Measurements from ENCODE around the gene ISG20L2.
"Not testable (repeated sequence)": the region's sequence is repeated elsewhere in the genome, so short reads cannot be mapped to it uniquely, and the experiment has no call there.

The ISG20L2 gene, protein sequence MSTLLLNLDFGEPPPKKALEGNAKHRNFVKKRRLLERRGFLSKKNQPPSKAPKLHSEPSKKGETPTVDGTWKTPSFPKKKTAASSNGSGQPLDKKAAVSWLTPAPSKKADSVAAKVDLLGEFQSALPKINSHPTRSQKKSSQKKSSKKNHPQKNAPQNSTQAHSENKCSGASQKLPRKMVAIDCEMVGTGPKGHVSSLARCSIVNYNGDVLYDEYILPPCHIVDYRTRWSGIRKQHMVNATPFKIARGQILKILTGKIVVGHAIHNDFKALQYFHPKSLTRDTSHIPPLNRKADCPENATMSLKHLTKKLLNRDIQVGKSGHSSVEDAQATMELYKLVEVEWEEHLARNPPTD
- 25.8 to 27.8 reads per million in 2 donors for total RNA-seq

DNA sequence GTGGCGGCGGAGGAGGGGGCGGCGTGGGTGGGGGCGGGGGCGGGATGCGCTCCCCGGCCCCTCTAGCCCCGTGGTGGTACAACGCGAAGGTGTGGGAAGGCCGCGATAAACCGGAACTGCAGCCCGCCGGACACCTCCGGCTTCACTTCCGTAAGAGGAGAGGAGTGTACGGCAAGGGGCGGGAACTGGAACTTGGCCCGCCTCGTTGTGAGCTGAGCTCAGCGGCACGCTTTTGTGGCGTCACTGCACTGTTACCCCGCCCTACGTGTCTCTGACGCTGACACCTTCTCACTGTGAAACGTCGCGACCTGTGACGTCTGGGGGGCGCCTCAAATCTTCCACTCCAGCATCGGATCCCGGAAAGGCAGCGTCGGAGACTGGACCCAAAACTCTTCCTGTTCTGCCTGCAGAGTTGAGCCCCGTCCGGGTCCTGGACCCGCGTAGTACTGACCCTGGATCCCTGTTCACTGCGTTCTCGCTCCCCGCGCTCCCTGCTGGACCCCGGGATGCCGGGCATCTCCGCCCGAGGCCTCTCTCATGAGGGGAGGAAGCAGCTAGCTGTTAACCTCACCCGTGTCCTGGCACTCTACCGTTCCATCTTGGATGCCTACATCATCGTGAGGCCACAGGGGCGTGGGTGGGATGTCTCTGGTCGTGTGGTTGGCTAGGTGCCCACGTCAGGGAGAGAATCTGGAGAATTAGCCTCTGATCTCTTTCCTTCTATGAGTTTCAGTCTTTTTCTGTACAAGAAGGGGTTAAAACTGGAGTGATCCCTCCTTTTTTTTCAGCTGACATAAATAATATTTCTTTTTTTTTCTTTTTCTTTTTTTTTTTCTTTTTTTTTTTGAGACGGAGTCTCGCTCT lies at the start of gene ISG20L2:
Gene ISG20L2, minus strand, starts transcription at position 168 of the 864 bp plus-strand sequence. CDS start 1,114 bp downstream, outside the sequence.
- DNase-seq: peak; percentile 79

DNA sequence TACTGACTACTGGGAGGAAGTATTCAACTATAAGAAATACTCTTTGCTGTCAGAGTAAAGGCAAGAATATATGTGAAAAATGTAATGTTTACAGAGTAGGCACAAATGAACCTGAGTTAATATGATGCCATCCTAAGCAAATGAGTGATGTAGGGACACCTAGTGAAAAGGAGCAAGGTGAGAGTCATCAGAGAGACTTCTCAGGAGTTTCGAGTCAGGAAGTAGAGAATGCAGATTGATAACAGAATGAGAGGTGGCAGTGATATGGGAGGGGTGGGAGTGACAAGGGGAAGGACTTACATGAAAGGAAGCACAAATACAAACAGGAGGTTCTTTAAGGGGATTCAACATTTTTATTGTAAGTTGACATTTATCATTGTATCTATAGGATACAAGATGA lies 49.0 kb upstream of the ISG20L2 start:
- DNase-seq: no peak

DNA sequence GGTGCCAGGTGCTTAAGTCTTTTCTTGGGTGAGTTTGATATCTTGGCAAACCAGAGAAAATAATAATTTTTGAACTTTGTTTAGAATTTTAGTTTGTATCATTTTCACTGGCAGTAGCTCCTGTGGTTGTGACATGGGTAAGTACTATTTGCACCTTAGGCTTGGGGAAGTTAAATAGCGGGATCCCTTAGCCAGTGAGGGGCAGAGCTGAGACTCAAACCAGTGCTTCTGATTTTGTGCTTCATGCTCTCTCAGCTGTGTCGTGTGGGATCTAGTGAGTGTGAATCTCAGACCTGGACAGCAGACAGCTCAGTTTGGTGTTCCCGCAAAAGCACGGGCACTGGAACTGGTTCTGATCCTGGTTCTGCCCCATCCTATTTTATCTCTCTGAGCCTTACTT lies 48.4 kb upstream of the ISG20L2 start:
- no peak for DNase-seq

DNA sequence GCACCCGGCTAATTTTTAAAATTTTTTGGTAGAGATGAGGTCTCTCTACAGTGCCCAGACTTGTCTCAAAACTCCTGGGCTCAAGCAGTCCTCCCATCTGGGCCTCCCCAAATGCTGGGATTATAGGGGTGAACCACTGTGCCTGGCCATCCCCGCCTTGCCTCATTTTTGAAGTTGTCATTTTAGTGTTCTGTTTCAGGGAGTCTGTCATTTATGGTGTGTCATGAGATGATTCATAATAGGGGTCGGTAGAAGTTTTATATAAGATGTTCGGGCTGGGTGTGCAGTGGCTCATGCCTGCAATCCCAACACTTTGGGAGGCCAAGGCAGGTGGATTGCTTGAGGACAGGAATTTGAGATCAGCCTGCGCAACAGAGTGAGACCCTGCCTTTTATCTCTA lies 47.2 kb upstream of the ISG20L2 start:
- DNase-seq: no peak

DNA sequence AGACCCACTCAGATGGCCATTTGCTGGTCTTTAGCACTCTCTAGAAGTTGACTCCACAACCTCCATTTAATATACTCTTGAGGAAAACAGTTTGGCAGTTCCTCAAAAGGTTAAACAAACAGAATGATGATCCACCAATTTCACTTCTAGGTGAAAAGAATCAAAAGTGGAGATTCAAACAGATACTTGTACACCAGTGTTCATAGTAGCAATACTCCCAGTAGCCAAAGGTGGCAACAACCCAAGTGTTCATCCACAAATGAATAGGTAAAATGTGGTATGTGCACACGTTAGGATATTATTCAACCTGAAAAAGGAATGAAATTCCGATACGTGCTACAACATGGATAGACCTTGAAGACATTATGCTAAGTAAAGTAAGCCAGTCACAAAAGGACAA lies 45.0 kb upstream of the ISG20L2 start:
- DNase-seq: no peak

DNA sequence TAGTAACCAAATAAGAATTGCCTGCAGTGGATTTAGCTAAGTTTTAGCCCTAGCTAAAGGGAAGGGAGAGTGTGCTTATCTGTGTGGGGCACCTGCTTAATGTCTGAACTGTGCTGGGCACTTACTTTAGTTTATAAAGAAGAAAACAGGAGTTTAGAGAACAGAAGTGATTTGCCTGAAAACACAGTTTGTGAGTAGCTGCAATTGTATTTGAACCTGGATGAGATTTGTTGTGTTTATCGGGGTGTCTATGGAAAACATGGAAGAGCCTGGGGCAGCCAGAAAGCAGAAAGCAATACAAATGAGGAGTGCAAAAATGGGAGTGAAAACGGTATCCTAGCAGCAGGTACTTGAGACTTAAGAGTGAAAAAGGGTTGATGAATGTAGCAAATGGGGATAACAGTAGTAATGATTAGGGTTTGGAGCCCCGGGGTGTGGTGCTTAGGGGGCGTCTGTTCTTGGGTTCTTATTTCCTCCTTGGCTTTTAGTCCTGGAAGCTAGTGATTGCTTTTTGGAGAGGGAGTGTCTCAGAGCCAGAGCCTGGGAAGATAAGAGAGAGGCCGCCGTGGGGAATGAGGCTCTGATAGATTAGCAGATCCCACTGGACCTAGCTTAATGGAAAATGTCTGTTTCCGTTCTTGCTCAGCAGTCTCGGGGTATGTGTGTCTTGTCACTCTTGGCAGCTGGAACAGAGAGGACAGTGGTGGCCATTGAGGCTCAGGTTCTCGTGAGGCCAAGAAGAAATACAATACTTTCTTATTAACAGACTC lies 44.3 kb upstream of the ISG20L2 start:
- no peak for DNase-seq

DNA sequence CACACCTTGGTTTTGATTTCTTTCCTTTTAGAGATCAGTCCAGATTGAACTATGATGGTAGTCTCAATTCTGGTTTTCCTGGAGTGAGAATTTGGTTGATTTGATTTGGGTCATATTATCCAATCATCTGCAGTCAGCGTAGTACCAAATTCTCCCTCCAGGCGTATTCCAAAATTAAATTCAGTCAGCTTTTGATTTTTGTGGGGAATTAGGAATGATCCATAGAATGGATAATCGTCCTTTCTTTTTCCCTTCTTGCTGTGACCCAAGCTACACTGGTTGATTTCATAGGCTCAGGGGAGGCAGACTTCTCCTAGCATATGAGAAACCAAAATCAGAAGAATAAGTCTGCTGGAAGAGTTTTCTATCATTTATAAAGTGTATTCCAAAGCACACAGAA lies 43.7 kb upstream of the ISG20L2 start:
- DNase-seq: no peak

DNA sequence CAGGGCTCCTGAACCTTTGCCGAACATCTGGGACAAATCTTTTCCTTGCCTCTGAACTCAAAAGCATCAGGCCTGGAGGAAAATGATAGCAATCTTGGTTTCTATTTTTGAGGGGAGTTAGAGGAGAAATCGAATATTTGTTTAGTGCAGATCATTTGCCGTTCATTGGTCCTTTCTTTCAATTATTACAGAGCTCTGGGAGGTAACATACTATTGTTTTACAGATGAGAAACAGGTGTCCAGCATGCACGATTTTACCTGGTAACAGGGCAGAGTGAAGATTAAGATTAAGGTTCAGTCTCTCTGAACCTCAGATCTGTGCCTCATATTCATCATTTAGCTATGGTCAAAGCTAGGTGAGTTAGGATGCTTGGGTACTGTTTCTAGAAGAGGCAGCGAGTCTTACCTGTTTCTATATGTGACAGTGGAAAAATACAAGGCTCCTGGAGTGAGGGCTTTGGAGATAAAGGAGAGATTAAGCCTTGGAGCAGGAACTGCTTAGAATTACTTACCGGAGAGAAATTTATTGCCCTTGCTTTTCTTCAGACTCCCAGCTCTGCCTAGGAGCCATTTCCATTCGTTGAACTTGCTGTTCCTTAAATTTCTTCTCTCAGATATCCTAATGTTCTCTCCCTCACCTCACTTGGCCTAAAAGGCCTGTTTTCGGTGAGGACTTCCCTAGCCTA lies 40.2 kb upstream of the ISG20L2 start:
- no peak for DNase-seq

DNA sequence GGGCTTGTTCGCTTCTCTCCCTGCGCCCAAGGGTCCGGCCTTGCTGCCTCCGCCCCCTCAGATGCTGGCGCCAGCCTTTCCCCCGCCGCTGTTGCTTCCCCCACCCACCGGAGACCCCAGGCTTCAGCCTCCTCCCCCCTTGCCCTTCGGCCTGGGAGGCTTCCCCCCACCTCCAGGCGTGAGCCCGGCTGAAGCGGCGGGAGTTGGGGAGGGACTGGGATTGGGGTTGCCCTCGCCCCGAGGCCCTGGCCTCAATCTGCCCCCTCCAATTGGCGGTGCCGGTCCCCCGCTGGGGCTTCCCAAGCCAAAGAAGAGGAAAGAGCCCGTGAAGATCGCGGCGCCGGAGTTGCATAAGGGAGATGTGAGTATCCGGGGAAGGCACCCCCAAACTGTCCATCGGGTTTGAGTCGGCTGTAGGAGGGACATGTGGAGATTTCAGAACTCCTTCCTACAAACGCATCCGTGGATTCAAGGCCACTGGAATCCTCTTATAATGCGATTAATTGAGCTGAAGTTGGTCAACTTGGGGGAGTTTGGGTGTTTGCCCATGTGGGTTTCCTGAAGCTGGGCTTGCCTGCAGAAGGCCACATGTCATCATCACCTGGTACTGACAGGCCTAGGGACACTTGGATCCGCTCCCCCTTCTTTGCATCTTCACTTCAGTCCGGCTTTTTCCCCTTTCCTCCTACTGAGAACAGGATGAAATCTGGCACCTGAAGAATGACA lies 39.5 kb upstream of the ISG20L2 start:
- peak; percentile 40 for DNase-seq

DNA sequence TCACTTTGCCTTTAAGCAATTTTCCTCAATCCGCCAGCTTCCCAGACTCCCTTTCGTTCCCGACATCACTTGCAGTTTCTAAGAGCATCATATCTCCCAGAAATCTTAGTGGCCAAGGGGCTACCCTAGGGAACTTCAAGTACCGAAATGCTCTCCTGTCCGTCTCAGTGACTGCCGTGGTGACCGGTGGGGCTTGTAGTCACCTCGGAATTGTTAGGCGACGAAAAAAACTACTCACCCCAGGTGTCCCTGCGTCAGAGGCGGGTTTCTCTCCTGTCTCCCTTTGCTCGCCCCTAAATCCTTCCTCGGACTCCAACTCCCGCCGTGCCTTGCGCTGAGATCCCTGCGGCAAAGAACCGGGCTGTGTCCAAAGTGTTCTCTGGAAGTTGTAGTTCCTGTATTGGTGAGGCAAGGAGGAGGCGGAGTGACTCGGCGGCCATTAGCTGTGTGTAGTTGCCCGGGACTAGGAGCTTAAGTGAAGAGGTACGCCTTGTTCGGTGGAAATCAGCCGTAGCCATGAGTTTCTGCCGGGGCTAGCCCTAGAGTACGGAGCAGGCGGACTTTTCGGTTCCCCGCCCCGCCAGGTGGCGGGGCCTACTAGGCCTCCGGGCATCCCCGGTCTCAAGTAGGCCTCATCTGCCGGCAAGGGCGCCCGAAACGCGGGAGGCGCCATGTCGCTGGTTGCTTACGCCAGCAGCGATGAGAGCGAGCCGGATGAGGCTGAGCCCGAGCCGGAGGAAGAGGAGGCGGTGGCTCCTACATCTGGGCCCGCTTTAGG lies 38.7 kb upstream of the ISG20L2 start, which contains the start of gene PRCC:
Gene PRCC, plus strand, starts transcription at position 435 of the 778 bp plus-strand sequence. Its CDS starts 237 bp downstream, at position 672.
- DNase-seq: peak; percentile 77

DNA sequence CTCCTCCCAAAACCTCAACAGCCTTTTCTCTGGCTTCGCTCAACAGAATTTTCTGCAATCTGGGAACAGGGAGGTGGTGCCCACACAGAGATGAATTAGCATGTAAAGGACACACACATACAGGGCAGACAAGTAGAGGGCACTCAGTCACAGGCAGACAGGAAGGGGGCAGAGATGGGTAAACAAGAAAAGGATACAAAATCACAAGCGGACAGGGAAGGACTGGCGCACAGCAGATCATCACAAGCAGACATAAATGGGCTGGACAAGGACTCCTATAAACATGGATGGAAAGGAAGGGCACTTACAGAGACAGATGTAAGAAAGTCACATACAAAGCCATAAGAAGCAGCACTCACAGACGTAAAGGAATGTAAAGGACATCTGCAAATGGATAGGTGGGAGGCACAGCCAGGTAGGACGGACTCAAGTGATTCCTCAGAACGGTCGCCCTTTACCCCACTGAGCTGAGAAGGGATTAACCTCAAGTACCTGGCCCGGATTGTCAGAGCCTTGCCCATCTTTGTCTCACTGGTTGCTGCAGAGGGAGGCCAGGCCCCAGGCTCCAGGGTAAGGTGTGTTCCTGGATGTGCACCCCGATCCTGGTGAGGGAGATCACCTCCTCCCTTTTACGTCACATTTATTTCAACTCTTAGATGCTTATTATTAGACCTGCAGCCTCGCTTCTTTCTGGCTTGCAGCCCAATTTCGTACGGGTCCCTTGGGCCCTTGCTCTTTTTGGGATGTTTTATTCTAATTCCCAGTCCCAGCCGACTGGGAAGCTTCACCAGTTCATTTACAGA lies 37.9 kb upstream of the ISG20L2 start:
- no peak for DNase-seq

DNA sequence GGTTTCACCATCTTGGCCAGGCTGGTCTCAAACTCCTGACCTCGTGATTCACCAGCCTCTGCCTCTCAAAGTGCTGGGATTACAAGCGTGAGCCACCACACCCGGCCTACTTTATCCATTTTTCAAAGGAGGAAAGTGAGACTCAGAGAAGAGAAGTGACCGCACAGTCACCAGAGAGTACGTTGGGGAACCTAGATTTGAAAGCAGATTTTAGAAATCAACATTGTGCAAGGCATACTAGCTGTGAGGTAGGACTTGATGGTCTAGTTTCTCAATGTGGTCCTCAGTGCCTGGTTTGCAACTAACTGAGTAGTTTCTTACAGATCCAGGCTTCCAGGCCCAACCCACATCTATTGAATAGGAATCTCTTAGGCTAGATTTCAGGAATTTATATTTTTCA lies 37.1 kb upstream of the ISG20L2 start:
- no peak for DNase-seq

DNA sequence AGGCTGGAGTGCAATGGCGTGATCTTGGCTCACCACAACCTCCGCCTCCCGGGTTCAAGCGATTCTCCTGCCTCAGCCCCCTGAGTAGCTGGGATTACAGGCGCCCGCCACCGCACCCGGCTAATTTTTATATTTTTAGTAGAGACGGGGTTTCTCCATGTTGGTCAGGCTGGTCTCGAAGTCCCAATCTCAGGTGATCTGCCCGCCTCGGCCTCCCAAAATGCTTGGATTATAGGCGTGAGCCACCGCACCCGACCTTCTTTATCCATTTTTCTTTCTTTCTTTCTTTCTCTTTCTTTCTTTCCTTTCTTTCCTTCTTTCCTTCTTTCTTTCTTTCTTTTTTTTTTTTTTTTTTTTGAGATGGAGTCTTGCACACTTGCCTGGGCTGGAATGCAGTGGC lies 36.6 kb upstream of the ISG20L2 start:
- DNase-seq: not testable (repeated sequence)

DNA sequence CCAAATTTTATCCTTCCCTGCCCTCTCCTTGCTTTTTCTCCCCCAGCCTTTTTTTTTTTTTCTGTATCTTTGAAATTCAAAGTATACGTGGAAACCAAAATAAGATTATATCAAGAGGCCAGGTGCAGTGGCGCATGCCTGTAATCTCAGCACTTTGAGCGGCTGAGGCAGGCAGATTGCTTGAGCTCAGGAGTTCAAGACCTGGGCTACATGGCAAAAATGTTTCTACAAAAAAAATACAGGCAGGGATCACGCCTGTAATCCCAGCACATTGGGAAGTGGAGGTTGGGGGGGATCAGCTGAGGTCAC lies 32.2 kb upstream of the ISG20L2 start:
- DNase-seq: no peak

DNA sequence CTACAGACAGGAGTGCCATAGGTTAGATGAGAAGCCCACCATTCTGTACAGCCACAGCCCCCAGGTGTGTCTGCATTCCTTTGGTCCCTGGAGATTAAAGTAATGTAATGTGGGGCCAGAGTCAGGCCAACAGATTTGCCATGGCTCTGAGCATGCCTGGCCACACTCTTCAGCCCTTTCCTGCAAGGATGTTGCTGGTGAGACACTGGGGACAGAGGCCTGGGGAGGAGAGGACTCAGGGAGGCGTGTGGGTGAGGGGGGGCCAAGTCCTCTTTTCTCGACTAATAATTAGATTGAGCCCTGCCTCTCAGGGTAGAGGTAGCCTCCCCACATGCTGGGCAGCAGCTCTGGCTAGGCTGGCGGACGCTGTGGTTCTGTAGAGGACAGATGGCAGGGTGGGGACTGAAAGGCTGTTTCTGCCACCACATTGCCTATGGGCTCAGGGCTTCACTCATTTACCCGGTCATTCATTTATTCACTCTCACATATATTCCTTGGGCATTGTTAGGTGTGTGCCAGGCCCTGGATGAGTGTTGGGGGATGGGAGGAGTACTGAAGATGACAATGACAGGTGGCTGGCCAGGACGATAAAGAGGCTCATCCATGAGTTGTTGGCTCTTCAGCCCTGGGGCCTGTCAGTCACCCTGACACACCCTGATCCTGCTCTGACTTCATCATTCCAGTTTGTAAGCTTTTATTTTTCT lies 31.7 kb upstream of the ISG20L2 start:
- no peak for DNase-seq

DNA sequence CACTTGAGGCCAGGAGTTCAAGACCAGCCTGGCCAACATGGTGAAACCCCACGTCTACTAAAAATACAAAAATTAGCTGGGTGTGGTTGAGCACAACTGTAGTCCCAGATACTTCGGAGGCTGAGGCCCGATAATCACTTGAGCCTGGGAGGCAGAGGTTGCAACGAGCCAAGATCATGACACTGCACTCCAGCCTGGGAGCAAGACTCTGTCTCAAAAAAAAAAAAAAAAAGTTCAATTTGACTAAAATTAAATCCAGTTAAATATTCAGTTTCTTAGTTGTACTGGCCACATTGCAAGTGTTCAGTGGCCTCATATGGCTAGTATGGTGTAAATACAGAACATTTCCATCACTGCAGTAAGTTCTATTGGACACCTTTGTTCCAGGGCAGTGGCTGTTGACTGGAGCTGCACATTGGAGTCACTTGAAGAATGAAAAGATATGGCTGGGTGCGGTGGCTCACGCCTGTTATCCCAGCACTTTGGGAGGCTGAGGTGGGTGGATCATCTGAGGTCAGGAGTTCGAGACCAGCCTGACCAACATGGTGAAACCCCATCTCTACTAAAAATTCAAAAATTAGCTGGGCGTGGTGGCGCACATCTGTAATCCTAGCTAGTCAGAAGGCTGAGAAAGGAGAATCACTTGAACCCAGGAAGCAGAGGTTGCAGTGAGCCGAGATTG lies 29.1 kb upstream of the ISG20L2 start:
- DNase-seq: not testable (repeated sequence)

DNA sequence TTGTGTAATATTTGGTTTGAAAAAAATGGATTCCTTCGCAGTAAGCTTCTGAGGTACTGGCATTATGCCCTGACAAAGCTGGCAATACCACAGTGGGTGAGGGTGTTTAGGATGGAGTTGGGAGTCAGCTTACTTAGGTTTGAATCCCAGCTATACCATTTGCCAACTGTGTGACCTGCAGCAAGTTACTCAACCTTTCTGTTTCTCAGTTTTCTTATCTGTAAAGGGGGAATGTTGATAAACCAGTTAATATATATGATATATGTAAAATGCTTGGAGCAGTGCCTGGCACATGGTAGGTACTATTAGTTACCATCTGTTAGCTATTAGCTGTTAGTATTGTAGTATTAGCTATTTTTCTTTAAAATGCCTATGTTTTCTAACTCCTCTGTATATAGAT lies 27.8 kb upstream of the ISG20L2 start:
- no peak for DNase-seq

DNA sequence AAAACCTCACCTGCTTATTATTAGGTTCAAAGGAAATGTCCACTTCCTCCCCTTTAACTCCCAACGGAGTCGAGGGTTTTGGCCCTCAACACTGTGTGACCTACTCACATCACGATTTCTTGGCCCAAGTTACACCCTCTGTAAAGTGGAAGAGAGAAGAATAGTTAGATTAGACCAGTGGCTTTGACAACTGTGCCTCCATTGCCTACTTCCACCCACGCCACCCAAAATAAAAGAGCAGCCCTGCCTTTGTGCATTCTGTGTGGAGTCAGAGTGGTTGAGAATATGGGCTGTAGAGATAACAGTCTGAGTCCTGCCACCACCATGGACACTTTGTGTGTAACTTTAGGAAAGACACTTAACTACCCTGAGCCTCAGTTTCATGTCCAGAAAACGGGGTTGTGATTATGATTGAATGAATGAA lies 27.0 kb upstream of the ISG20L2 start:
- DNase-seq: no peak

DNA sequence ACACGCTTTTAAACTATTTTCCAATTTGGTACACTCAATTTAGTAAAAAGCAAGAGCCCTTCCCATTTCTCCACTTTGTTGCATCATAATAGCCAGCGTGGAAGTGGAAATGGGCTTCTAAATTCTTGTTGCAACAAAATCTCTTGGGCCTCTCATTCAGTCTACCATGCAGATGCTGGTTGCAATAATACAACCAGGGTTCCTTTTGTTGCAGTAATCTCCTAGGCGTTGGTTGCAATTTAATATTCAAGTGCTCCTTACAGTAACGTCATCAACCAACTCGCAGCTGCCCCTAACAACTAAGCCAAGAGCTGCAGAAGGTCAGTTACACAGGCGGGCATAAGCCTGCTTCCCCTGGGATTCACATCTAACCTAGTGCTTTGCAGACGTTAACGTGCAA lies 25.7 kb upstream of the ISG20L2 start:
- no peak for DNase-seq

Measured in activated gamma-delta T cell (primary cell).